ENCODE results near the gene ACVR1B.

The ACVR1B gene

GRCh38 chr12:52036587-52037171 lies 85.2 kb downstream of the ACVR1B start (continued):
- 0 out of 2 replicates have a peak, but pooled peaks have one; percentile 25 for TF ChIP-seq ZNF10 (tag by site-specific recombination; IDR thresholded peaks at IDR 0.05)
- TF ChIP-seq OSR2 (tag by site-specific recombination; IDR thresholded peaks at IDR 0.05), result no peak
- TF ChIP-seq PRDM6 (tag by site-specific recombination; IDR thresholded peaks at IDR 0.05), result no peak
- TF ChIP-seq ZNF211 (tag by site-specific recombination; IDR thresholded peaks at IDR 0.05; ENCODE audit: low read depth), result no peak
- TF ChIP-seq YY1 (tag by site-specific recombination; IDR thresholded peaks at IDR 0.05), result no peak
- 0 out of 2 replicates have a peak, but pooled peaks have one; percentile 23 for TF ChIP-seq GLIS1 (tag by site-specific recombination; IDR thresholded peaks at IDR 0.05)
- no peak for TF ChIP-seq PRDM4 (tag by site-specific recombination; IDR thresholded peaks at IDR 0.05)
- no peak for TF ChIP-seq ZNF473 (tag by site-specific recombination; IDR thresholded peaks at IDR 0.05)
- no peak for TF ChIP-seq ZNF585B (tag by site-specific recombination; IDR thresholded peaks at IDR 0.05)
- TF ChIP-seq ZNF148 (tag by site-specific recombination; IDR thresholded peaks at IDR 0.05; ENCODE audit: borderline replicate concordance), result no peak
- TF ChIP-seq ZNF747 (tag by site-specific recombination; IDR thresholded peaks at IDR 0.05), result no peak
- TF ChIP-seq AEBP2 (tag by site-specific recombination; IDR thresholded peaks at IDR 0.05; ENCODE audit: borderline replicate concordance), result no peak
- TF ChIP-seq ZBTB7A (tag by site-specific recombination; IDR thresholded peaks at IDR 0.05; ENCODE audit: low read depth), result no peak
- TF ChIP-seq FEZF1 (tag by site-specific recombination; IDR thresholded peaks at IDR 0.05), result no peak
- TF ChIP-seq ZNF132 (tag by site-specific recombination; IDR thresholded peaks at IDR 0.05; ENCODE audit: borderline replicate concordance), result no peak
- no peak for TF ChIP-seq ZNF112 (tag by site-specific recombination; IDR thresholded peaks at IDR 0.05)
- TF ChIP-seq ZNF561 (tag by site-specific recombination; IDR thresholded peaks at IDR 0.05; ENCODE audit: borderline replicate concordance), result no peak
- TF ChIP-seq ELK4 (IDR thresholded peaks at IDR 0.05; ENCODE audit: borderline replicate concordance, low read depth, low read length), result no peak
- TF ChIP-seq ZNF169 (tag by site-specific recombination; IDR thresholded peaks at IDR 0.05), result no peak
- no peak for TF ChIP-seq GLIS2 (tag by site-specific recombination; IDR thresholded peaks at IDR 0.05)

Data from HEK293 (cell line).